ENCODE data around the gene ATP2B3. TPM values are rescaled to one million over a fixed set of nuclear protein-coding genes. Genes with fewer than 3 reads are reported as not detected.

The ATP2B3 gene
- polyA plus RNA-seq, 3 donors, result 0.01 TPM; not detected in 2

DNA sequence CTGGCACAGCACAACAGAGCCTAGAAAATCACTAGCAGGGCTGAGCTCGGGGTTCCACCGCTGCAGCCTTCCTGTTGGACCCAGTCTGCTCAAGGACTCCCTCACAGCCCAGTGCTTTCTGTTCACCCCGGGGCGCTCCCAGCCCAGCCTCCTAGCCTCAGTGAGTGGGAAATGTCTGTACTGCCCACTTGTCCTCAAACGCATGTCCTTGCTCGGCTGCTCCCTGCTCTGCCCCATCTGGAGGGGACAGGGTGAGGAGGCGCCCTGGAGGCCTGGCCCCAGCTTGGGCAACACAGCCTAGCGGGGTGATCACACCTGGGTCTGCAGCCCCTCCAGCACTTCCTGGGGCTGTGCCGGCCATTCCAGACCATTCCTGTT, 93.4 kb downstream of the ATP2B3 start:
- Histone ChIP-seq H2AFZ (ENCODE audit: insufficient read depth, low read depth, low read length, poor library complexity, severe bottlenecking) (peak overlapping the region; percentile 63), H3K4me2 (replicated peaks; ENCODE audit: extremely low read depth, low read length, poor library complexity, severe bottlenecking) (peak overlapping the region; percentile 81), H3K36me3 (replicated peaks in 1 of 2; ENCODE audit: control insufficient read depth in 1 of 2, insufficient read depth in 2 of 2, low read length in 2 of 2) (no peaks in the 10 kb centered on the region), H4K20me1 (ENCODE audit: insufficient read depth, low read length) (no peaks in the 10 kb centered on the region), H3K4me1 (ENCODE audit: control insufficient read depth in 1 of 2, insufficient read depth in 2 of 2, low read length in 2 of 2) (peaks cover 17 to 22% of the 10 kb centered on the region in 2 donors), H3K27me3 (ENCODE audit: control insufficient read depth in 2 of 2, insufficient read depth in 2 of 2, low read length in 2 of 2) (peaks cover 0 to 8% of the 10 kb centered on the region in 2 donors), H3K9me3 (replicated peaks in 1 of 2; ENCODE audit: control insufficient read depth in 1 of 2, insufficient read depth in 1 of 2, low read length in 2 of 2) (no peaks in the 10 kb centered on the region), H3K9ac (ENCODE audit: insufficient read depth, low read length, poor library complexity, severe bottlenecking) (no peak overlapping the region), H3K79me2 (ENCODE audit: insufficient read depth, low read length) (no peaks in the 10 kb centered on the region), H3K27ac (ENCODE audit: low read depth in 1 of 2, low read length in 2 of 2) (no peak overlapping the region), H3K4me3 (replicated peaks in 1 of 3; ENCODE audit: low read depth in 2 of 3, low read length in 3 of 3) (peak overlapping the region in 1 of 3 experiments; percentile 71)
- WGBS (ENCODE audit: insufficient coverage), result 100% methylated on average over 5 of the region's 9 CpGs
- H3K27me3 Mint-ChIP-seq (ENCODE audit: low read depth in 3 of 3), result peaks cover 11 to 40% (median 35%) of the 10 kb centered on the region in 3 donors
- TF ChIP-seq, protein P1, sequence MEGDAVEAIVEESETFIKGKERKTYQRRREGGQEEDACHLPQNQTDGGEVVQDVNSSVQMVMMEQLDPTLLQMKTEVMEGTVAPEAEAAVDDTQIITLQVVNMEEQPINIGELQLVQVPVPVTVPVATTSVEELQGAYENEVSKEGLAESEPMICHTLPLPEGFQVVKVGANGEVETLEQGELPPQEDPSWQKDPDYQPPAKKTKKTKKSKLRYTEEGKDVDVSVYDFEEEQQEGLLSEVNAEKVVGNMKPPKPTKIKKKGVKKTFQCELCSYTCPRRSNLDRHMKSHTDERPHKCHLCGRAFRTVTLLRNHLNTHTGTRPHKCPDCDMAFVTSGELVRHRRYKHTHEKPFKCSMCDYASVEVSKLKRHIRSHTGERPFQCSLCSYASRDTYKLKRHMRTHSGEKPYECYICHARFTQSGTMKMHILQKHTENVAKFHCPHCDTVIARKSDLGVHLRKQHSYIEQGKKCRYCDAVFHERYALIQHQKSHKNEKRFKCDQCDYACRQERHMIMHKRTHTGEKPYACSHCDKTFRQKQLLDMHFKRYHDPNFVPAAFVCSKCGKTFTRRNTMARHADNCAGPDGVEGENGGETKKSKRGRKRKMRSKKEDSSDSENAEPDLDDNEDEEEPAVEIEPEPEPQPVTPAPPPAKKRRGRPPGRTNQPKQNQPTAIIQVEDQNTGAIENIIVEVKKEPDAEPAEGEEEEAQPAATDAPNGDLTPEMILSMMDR (IDR thresholded peaks at IDR 0.05), result no peak
- intact Hi-C loops (cut with micrococcal nuclease), result no loop called here
- peaks cover 0 to 16% (median 5%) of the 10 kb centered on the region in 7 donors for H3K9me3 Mint-ChIP-seq
- no peak for DNase-seq
- H3K4me3 Mint-ChIP-seq, result peak overlapping the region; percentile 81 to 85
- peaks cover 19% of the 10 kb centered on the region for H3K4me1 Mint-ChIP-seq
- no peak overlapping the region for H3K27ac Mint-ChIP-seq
- H3K36me3 Mint-ChIP-seq, result no peaks in the 10 kb centered on the region

DNA sequence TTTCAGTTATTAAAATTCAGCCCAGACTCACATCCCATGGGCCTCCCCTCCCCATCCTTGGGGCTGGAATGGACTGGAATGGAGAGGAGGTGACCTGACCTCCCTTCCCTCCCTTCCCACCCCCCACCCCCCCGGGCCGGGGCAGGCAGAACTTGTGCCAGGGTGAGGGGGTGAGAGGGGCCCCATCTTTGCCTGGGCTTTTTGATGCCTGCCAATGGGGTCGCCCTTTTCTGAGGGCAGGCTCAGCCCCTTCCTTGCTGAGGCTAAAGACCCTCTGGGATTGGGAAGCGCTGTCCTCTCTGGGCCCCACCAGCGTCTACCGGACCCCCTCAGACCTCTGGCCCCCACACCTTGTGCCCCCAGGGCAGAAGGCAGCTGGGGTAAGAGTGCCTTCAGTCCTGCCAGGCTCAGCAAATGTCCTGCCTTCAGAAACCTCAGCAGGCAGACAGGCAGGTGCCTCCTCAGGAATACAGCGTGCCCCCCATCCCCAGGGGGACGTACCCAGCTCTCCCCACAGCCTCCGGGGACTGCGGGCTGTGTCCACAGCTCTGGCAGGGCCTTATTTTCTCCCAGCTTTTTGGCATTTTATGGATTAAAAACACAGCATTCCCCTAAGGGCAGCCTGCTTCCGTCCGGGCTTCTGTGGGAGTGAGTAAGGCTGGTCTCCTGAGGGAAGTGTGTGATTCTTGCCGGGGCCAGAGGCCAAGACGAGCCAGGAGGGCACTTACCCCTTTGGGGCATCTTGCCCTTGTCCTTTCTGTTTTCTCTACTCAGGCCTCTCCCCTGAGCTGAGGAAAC, 94.1 kb downstream of the ATP2B3 start:
- no peak overlapping the region for H3K9ac ChIP-seq (ENCODE audit: insufficient read depth, low read length, poor library complexity, severe bottlenecking)
- peaks cover 2 to 8% of the 10 kb centered on the region in 2 donors for H3K27me3 ChIP-seq (ENCODE audit: control insufficient read depth in 2 of 2, insufficient read depth in 2 of 2, low read length in 2 of 2)
- peaks cover 19% of the 10 kb centered on the region for H3K4me1 Mint-ChIP-seq
- no peak overlapping the region for H3K4me3 Mint-ChIP-seq
- H3K4me3 ChIP-seq (replicated peaks in 1 of 3; ENCODE audit: low read depth in 2 of 3, low read length in 3 of 3), result no peak overlapping the region
- intact Hi-C loops (cut with micrococcal nuclease), result no loop called here
- H4K20me1 ChIP-seq (ENCODE audit: insufficient read depth, low read length), result no peaks in the 10 kb centered on the region
- peaks cover 10 to 42% (median 34%) of the 10 kb centered on the region in 3 donors for H3K27me3 Mint-ChIP-seq (ENCODE audit: low read depth in 3 of 3)
- H3K79me2 ChIP-seq (ENCODE audit: insufficient read depth, low read length), result no peaks in the 10 kb centered on the region
- WGBS (ENCODE audit: insufficient coverage), result 100% methylated on average over 2 of the region's 14 CpGs
- H3K4me2 ChIP-seq (replicated peaks; ENCODE audit: extremely low read depth, low read length, poor library complexity, severe bottlenecking), result no peak overlapping the region
- H3K9me3 Mint-ChIP-seq, result peaks cover 0 to 16% (median 5%) of the 10 kb centered on the region in 7 donors
- no peaks in the 10 kb centered on the region for H3K9me3 ChIP-seq (replicated peaks in 1 of 2; ENCODE audit: control insufficient read depth in 1 of 2, insufficient read depth in 1 of 2, low read length in 2 of 2)
- H2AFZ ChIP-seq (ENCODE audit: insufficient read depth, low read depth, low read length, poor library complexity, severe bottlenecking), result no peak overlapping the region
- TF ChIP-seq, protein P1 (IDR thresholded peaks at IDR 0.05), result no peak
- H3K4me1 ChIP-seq (ENCODE audit: control insufficient read depth in 1 of 2, insufficient read depth in 2 of 2, low read length in 2 of 2), result peaks cover 17 to 22% of the 10 kb centered on the region in 2 donors
- no peak for DNase-seq
- no peak overlapping the region for H3K27ac Mint-ChIP-seq
- no peaks in the 10 kb centered on the region for H3K36me3 ChIP-seq (replicated peaks in 1 of 2; ENCODE audit: control insufficient read depth in 1 of 2, insufficient read depth in 2 of 2, low read length in 2 of 2)
- H3K36me3 Mint-ChIP-seq, result no peaks in the 10 kb centered on the region
- no peak overlapping the region for H3K27ac ChIP-seq (ENCODE audit: low read depth in 1 of 2, low read length in 2 of 2)

Data from CD14-positive monocyte (primary cell).